HCT116 (cell line): ENCODE measurements around the gene SPRED1. TPM values are rescaled to one million over a fixed set of nuclear protein-coding genes. Genes with fewer than 3 reads are reported as not detected.

ENCODE experiments used
- ATAC-seq: fragments of 200-7000 bp; cut with Tn5 transposase; 2 replicates; pipeline ENCODE4 v1.9.1; 2020; ENCODE audit warnings: mild to moderate bottlenecking, moderate library complexity
- BruUV-seq: library from RNA; stranded (reverse); fragments of 400-500 nt; replicated peaks from 2 replicates; lab custom pipeline; 2021; lab: Mats Ljungman, UMichigan
- CTCF ChIA-PET: fragments of 300-600 bp; sonication (Branson Sonifier 250); formaldehyde crosslinking; loops from one replicate; lab custom pipeline; 2021; ENCODE audit warnings: antibody characterized with exemption; lab: Charles Lee
- POLR2A ChIA-PET: fragments of 300-600, 350-600 bp; sonication (Branson Sonifier 250); formaldehyde crosslinking; loops from one replicate; lab custom pipeline; 2021; ENCODE audit warnings: antibody characterized with exemption; lab: Charles Lee
- RAD21 ChIA-PET, 2 experiments: fragments of 300-600 bp; sonication (Branson Sonifier 250); formaldehyde crosslinking; loops; one replicate each; lab custom pipeline; 2023; ENCODE audit warnings: low total read pairs in 2 of 2; ENCODE audit not compliant: uncharacterized antibody in 2 of 2, unreplicated experiment in 2 of 2, low non-redundant PET in 1 of 2; lab: Charles Lee
- DNase-seq: peaks from one replicate; pipeline ENCODE4 v3.0.0-alpha.2; 2010; ENCODE audit warnings: low read depth, low spot score
- H2AFZ ChIP-seq: fragments of 200-600 bp; shearing (Covaris generic), sonication (generic); 2 replicates; pipeline ENCODE4 v1.6.1; 2017; ENCODE audit warnings: low read depth, mixed run types, mixed read lengths, antibody characterized with exemption, low read length; ENCODE audit not compliant: poor library complexity, severe bottlenecking
- H3K27ac ChIP-seq: 2 replicates; pipeline ENCODE4 v1.5.1; 2012; ENCODE audit warnings: low read depth, low read length
- H3K27me3 ChIP-seq: fragments of 200-600 bp; sonication (generic); 2 replicates; pipeline ENCODE4 v1.6.1; 2016; ENCODE audit warnings: mixed run types, low read length, mixed read lengths; ENCODE audit not compliant: insufficient read depth
- H3K36me3 ChIP-seq, 2 experiments: fragments of 200-500 bp in 1 of 2; fragments of 200-600 bp in 1 of 2; sonication (Bioruptor generic) in 1 of 2; sonication (generic) in 1 of 2; 2 replicates each; pipeline versions ENCODE4 v1.5.1 to v1.6.1; 2014 to 2016; ENCODE audit warnings: low read length in 2 of 2, inconsistent platforms in 1 of 2, mixed read lengths in 1 of 2, mixed run types in 1 of 2; ENCODE audit not compliant: insufficient read depth in 2 of 2, control insufficient read depth in 1 of 2
- H3K4me1 ChIP-seq, 2 experiments: fragments of 200-600 bp in 1 of 2; sonication (generic) in 1 of 2; 2 replicates each; pipeline versions ENCODE4 v1.5.1 to v1.6.1; 2012 to 2017; ENCODE audit warnings: low read length in 2 of 2, inconsistent platforms in 1 of 2, mild to moderate bottlenecking in 1 of 2, mixed read lengths in 1 of 2, mixed run types in 1 of 2, moderate library complexity in 1 of 2; ENCODE audit not compliant: insufficient read depth in 2 of 2, control insufficient read depth in 1 of 2
- H3K4me2 ChIP-seq: fragments of 200-600 bp; sonication (generic); 2 replicates; pipeline ENCODE4 v1.6.1; 2017; ENCODE audit warnings: mixed run types, low read length, mixed read lengths
- H3K4me3 ChIP-seq, 2 experiments: fragments of 200-600 bp in 1 of 2; sonication (generic) in 1 of 2; replicated peaks in 1 of 2; 2 replicates each; pipeline ENCODE4 v1.5.1; 2011 to 2016; ENCODE audit warnings: low read length in 2 of 2, control low read depth in 1 of 2, low read depth in 1 of 2, mild to moderate bottlenecking in 1 of 2, mixed read lengths in 1 of 2, mixed run types in 1 of 2
- H3K79me2 ChIP-seq: fragments of 200-600 bp; sonication (generic); 2 replicates; pipeline ENCODE4 v1.6.1; 2017; ENCODE audit warnings: mild to moderate bottlenecking, mixed run types, low read length, moderate library complexity, mixed read lengths; ENCODE audit not compliant: insufficient read depth
- H3K9ac ChIP-seq: fragments of 200-600 bp; sonication (generic); 2 replicates; pipeline ENCODE4 v1.6.1; 2016; ENCODE audit warnings: low read length, mixed read lengths
- H3K9me2 ChIP-seq: fragments of 200-600 bp; sonication (generic), shearing (Covaris generic); 2 replicates; pipeline ENCODE4 v1.6.1; 2017; ENCODE audit warnings: mixed run types, mild to moderate bottlenecking, moderate library complexity; ENCODE audit not compliant: insufficient read depth
- H3K9me3 ChIP-seq, 2 experiments: fragments of 200-500 bp in 1 of 2; fragments of 200-600 bp in 1 of 2; sonication (Bioruptor generic) in 1 of 2; sonication (generic) in 1 of 2; 2 replicates each; pipeline ENCODE4 v1.6.1; 2014 to 2017; ENCODE audit warnings: low read length in 2 of 2, mixed read lengths in 2 of 2, inconsistent platforms in 1 of 2, low read depth in 1 of 2, mild to moderate bottlenecking in 1 of 2, mixed run types in 1 of 2, moderate library complexity in 1 of 2; ENCODE audit not compliant: control insufficient read depth in 1 of 2, insufficient read depth in 1 of 2
- H4K20me1 ChIP-seq: fragments of 200-600 bp; sonication (generic), shearing (Covaris generic); 2 replicates; pipeline ENCODE4 v1.6.1; 2017; ENCODE audit warnings: mixed run types, mild to moderate bottlenecking, moderate library complexity; ENCODE audit not compliant: insufficient read depth
- CBX3 ChIP-seq: IDR thresholded peaks from 2 replicates; pipeline ENCODE4 v1.6.1; 2012; ENCODE audit warnings: low read depth
- CEBPB ChIP-seq: IDR thresholded peaks from 2 replicates; pipeline ENCODE4 v1.6.1; 2012; ENCODE audit warnings: low read depth
- EGR1 ChIP-seq: IDR thresholded peaks from 2 replicates; pipeline ENCODE4 v1.6.1; 2012; ENCODE audit warnings: low read depth
- ELF1 ChIP-seq: IDR thresholded peaks from 2 replicates; pipeline ENCODE4 v1.6.1; 2012; ENCODE audit warnings: low read depth, borderline replicate concordance
- EZH2 ChIP-seq: fragments of 200-600 bp; sonication (generic); IDR thresholded peaks from 2 replicates; pipeline ENCODE4 v1.6.1; 2017; ENCODE audit warnings: antibody characterized with exemption, mixed run types
- EZH2phosphoT487 ChIP-seq: fragments of 200-600 bp; IDR thresholded peaks from 2 replicates; pipeline ENCODE4 v1.6.1; 2018; ENCODE audit warnings: antibody characterized with exemption, borderline replicate concordance
- FOSL1 ChIP-seq: IDR thresholded peaks from 2 replicates; pipeline ENCODE4 v1.6.1; 2012; ENCODE audit warnings: low read depth
- JUND ChIP-seq: IDR thresholded peaks from 2 replicates; pipeline ENCODE4 v1.6.1; 2012
- POLR2A ChIP-seq: IDR thresholded peaks from 2 replicates; pipeline ENCODE4 v1.7.0; 2011; ENCODE audit warnings: borderline replicate concordance; ENCODE audit not compliant: insufficient read depth, insufficient read length; ENCODE audit errors: extremely low read depth
- POLR2AphosphoS5 ChIP-seq: IDR thresholded peaks from 2 replicates; pipeline ENCODE4 v1.6.1; 2011; ENCODE audit warnings: mild to moderate bottlenecking, low read depth, low read length, moderate library complexity
- RAD21 ChIP-seq: IDR thresholded peaks from 2 replicates; pipeline ENCODE4 v1.6.1; 2012; ENCODE audit warnings: low read depth, mild to moderate bottlenecking
- SP1 ChIP-seq: IDR thresholded peaks from 2 replicates; pipeline ENCODE4 v1.6.1; 2012; ENCODE audit warnings: low read depth
- SRF ChIP-seq: IDR thresholded peaks from 2 replicates; pipeline ENCODE4 v1.6.1; 2012; ENCODE audit warnings: low read depth
- TCF7L2 ChIP-seq: IDR thresholded peaks from 2 replicates; pipeline ENCODE4 v1.7.0; 2011; ENCODE audit warnings: borderline replicate concordance, inconsistent platforms; ENCODE audit not compliant: insufficient read depth, insufficient read length; ENCODE audit errors: extremely low read depth
- YY1 ChIP-seq: IDR thresholded peaks from 2 replicates; pipeline ENCODE4 v1.6.1; 2011; ENCODE audit warnings: low read length, low read depth, moderate library complexity, mild to moderate bottlenecking; ENCODE audit not compliant: insufficient replicate concordance; ENCODE audit errors: extremely low read depth
- ZFX ChIP-seq: fragments of 450-650 bp; IDR thresholded peaks from 2 replicates; pipeline ENCODE4 v1.6.1; 2017
- intact Hi-C: fragments of 100-400 bp; cut with micrococcal nuclease; formaldehyde crosslinking; loops from 2 replicates; pipeline ENCODE4 v1.10.0; 2022
- total RNA-seq: library from RNA; stranded (reverse); gene quantifications from one replicate; pipeline ENCODE4 v1.2.1, GENCODE V29; 2021; ENCODE audit not compliant: unreplicated experiment
- TF ChIP-seq, protein P1 (sequence below): IDR thresholded peaks from 2 replicates; pipeline ENCODE4 v1.6.1; 2011; ENCODE audit warnings: mild to moderate bottlenecking, low read length, moderate library complexity; ENCODE audit not compliant: insufficient replicate concordance; ENCODE audit errors: extremely low read depth
- TF ChIP-seq, protein P2 (sequence below): IDR thresholded peaks from 2 replicates; pipeline ENCODE4 v1.6.1; 2012; ENCODE audit warnings: low read depth
- TF ChIP-seq, protein P3 (sequence below): IDR thresholded peaks from 2 replicates; pipeline ENCODE4 v1.6.1; 2012
- TF ChIP-seq, protein P4 (sequence below): IDR thresholded peaks from 2 replicates; pipeline ENCODE4 v1.6.1; 2012

Gene SPRED1
- total RNA-seq, 1 experiment from 2014 or later: 24.7 TPM

DNA sequence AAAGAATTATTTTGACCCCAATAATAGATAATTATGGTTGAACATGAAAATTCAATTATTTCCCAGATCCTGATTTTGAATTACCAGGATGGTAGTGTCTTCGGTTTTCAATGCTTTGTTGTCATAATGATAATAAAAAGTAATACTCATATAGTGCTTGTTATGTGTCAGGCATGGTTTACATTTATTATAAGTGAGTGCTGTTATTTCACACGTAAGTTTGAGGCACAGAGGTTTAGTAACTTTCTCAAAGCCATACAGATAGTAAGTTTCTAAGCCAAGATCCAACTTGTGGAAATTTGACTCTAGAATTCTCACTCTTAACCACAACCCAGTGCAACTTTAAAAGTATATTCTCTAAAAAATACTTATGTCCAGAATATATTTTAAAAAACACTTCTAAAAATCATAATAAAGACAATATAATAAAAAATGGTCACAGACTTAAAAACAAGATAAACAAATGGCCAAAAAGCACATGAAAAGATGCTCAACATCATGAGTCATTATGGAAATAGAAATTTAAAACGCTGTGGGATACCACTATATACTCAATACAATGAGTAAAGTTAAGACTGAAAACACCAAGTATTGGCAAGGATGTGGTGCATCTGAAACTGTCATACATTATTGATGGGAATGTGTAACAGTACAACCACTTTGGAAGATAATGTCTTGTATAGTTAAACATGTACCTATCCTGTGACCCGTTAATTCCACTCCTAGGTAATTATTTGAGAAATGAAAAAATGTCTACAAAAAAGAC, 45.2 kb downstream of the SPRED1 start:
- POLR2A ChIA-PET: no interaction called here
- no peak overlapping the region for H3K4me2 ChIP-seq
- no peaks in the 10 kb centered on the region; a peak in 1 of 4 replicates for H3K36me3 ChIP-seq
- no peak overlapping the region for H3K9ac ChIP-seq
- H3K4me3 ChIP-seq: no peak overlapping the region
- H4K20me1 ChIP-seq: no peaks in the 10 kb centered on the region
- intact Hi-C loops: no loop called here
- no peaks in the 10 kb centered on the region for H3K9me2 ChIP-seq
- H3K79me2 ChIP-seq: peaks cover 86% of the 10 kb centered on the region
- no peak overlapping the region for H3K27ac ChIP-seq
- BruUV-seq: no TSS peak
- CTCF ChIA-PET: no interaction called here
- ATAC-seq: no peak
- no peaks in the 10 kb centered on the region for H3K4me1 ChIP-seq
- TF ChIP-seq ELF1 (no peak), FOSL1 (no peak), POLR2AphosphoS5 (no peak), YY1 (no peak), TCF7L2 (no peak), CBX3 (no peak), SRF (no peak), ZFX (no peak), RAD21 (no peak), EZH2 (no peak), SP1 (no peak), CEBPB (no peak), POLR2A (no peak), EZH2phosphoT487 (no peak), EGR1 (no peak), JUND (no peak)
- TF ChIP-seq, protein P1, sequence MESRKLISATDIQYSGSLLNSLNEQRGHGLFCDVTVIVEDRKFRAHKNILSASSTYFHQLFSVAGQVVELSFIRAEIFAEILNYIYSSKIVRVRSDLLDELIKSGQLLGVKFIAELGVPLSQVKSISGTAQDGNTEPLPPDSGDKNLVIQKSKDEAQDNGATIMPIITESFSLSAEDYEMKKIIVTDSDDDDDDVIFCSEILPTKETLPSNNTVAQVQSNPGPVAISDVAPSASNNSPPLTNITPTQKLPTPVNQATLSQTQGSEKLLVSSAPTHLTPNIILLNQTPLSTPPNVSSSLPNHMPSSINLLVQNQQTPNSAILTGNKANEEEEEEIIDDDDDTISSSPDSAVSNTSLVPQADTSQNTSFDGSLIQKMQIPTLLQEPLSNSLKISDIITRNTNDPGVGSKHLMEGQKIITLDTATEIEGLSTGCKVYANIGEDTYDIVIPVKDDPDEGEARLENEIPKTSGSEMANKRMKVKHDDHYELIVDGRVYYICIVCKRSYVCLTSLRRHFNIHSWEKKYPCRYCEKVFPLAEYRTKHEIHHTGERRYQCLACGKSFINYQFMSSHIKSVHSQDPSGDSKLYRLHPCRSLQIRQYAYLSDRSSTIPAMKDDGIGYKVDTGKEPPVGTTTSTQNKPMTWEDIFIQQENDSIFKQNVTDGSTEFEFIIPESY: no peak
- TF ChIP-seq, protein P2, sequence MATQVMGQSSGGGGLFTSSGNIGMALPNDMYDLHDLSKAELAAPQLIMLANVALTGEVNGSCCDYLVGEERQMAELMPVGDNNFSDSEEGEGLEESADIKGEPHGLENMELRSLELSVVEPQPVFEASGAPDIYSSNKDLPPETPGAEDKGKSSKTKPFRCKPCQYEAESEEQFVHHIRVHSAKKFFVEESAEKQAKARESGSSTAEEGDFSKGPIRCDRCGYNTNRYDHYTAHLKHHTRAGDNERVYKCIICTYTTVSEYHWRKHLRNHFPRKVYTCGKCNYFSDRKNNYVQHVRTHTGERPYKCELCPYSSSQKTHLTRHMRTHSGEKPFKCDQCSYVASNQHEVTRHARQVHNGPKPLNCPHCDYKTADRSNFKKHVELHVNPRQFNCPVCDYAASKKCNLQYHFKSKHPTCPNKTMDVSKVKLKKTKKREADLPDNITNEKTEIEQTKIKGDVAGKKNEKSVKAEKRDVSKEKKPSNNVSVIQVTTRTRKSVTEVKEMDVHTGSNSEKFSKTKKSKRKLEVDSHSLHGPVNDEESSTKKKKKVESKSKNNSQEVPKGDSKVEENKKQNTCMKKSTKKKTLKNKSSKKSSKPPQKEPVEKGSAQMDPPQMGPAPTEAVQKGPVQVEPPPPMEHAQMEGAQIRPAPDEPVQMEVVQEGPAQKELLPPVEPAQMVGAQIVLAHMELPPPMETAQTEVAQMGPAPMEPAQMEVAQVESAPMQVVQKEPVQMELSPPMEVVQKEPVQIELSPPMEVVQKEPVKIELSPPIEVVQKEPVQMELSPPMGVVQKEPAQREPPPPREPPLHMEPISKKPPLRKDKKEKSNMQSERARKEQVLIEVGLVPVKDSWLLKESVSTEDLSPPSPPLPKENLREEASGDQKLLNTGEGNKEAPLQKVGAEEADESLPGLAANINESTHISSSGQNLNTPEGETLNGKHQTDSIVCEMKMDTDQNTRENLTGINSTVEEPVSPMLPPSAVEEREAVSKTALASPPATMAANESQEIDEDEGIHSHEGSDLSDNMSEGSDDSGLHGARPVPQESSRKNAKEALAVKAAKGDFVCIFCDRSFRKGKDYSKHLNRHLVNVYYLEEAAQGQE: no peak
- TF ChIP-seq, protein P3, sequence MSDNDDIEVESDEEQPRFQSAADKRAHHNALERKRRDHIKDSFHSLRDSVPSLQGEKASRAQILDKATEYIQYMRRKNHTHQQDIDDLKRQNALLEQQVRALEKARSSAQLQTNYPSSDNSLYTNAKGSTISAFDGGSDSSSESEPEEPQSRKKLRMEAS: no peak
- TF ChIP-seq, protein P4, sequence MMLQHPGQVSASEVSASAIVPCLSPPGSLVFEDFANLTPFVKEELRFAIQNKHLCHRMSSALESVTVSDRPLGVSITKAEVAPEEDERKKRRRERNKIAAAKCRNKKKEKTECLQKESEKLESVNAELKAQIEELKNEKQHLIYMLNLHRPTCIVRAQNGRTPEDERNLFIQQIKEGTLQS: no peak
- no peak for DNase-seq
- RAD21 ChIA-PET: no interaction called here
- no peak overlapping the region for H2AFZ ChIP-seq
- H3K9me3 ChIP-seq: no peaks in the 10 kb centered on the region
- no peaks in the 10 kb centered on the region for H3K27me3 ChIP-seq
